Activated T-helper 1 cell treated with Interleukin-2 at 50 U/mL for 16 hours (primary cell): Measurements from ENCODE around the gene SELENON.
"Not testable (repeated sequence)": the region's sequence is repeated elsewhere in the genome, so short reads cannot be mapped to it uniquely, and the experiment has no call there.

Source experiments
- DNase-seq: peaks from one replicate; pipeline ENCODE4 v3.0.0-alpha.2; 2020; ENCODE audit warnings: low read depth

SELENON gene

GRCh38 chr1:25831569-25832196 is 31.7 kb downstream of the SELENON start:
- no peak for DNase-seq

GRCh38 chr1:25832336-25833037 is 32.5 kb downstream of the SELENON start:
- no peak for DNase-seq

GRCh38 chr1:25833158-25833557 is 33.2 kb downstream of the SELENON start:
- no peak for DNase-seq

GRCh38 chr1:25834894-25835293 is 34.9 kb downstream of the SELENON start:
- DNase-seq, result no peak

GRCh38 chr1:25836695-25837094 is 36.7 kb downstream of the SELENON start:
- no peak for DNase-seq

GRCh38 chr1:25837262-25837875 is 37.4 kb downstream of the SELENON start:
- no peak for DNase-seq

- not testable (repeated sequence) for DNase-seq
Measured at GRCh38 chr1:25839808-25840207, 39.8 kb downstream of the SELENON start.

GRCh38 chr1:25843483-25843882 is 43.5 kb downstream of the SELENON start:
- DNase-seq, result no peak

GRCh38 chr1:25844536-25845337 is 44.7 kb downstream of the SELENON start:
- no peak for DNase-seq

GRCh38 chr1:25845664-25846063 is 45.7 kb downstream of the SELENON start:
- DNase-seq, result no peak

- DNase-seq, result no peak
Measured at GRCh38 chr1:25847929-25848328, 47.9 kb downstream of the SELENON start.

GRCh38 chr1:25848531-25848930 is 48.5 kb downstream of the SELENON start:
- DNase-seq, result no peak

GRCh38 chr1:25854554-25854953 is 54.6 kb downstream of the SELENON start:
- DNase-seq, result no peak

GRCh38 chr1:25856856-25857255 is 56.9 kb downstream of the SELENON start:
- no peak for DNase-seq

GRCh38 chr1:25858494-25858893 is 58.5 kb downstream of the SELENON start:
- no peak for DNase-seq

GRCh38 chr1:25858906-25859789 is 59.2 kb downstream of the SELENON start, which contains the start of gene AUNIP:
TSS of gene AUNIP (minus strand) at chr1:25859457. CDS start at chr1:25859357, 100 bp downstream.
- peak; percentile 84 for DNase-seq

GRCh38 chr1:25861316-25862286 is 61.6 kb downstream of the SELENON start:
- no peak for DNase-seq

- DNase-seq, result no peak
Measured at GRCh38 chr1:25862785-25863485, 62.9 kb downstream of the SELENON start.

- no peak for DNase-seq
Measured at GRCh38 chr1:25863486-25864262, 63.7 kb downstream of the SELENON start.
